ENCODE measurements around the gene GNAQ.

- TF ChIP-seq CEBPB (IDR thresholded peaks at IDR 0.05) (no peak), CREB1 (IDR thresholded peaks at IDR 0.05; ENCODE audit: low read depth) (no peak), TEAD4 (IDR thresholded peaks at IDR 0.05) (no peak), USF1 (IDR thresholded peaks at IDR 0.05) (no peak)
- TF ChIP-seq, protein P1, sequence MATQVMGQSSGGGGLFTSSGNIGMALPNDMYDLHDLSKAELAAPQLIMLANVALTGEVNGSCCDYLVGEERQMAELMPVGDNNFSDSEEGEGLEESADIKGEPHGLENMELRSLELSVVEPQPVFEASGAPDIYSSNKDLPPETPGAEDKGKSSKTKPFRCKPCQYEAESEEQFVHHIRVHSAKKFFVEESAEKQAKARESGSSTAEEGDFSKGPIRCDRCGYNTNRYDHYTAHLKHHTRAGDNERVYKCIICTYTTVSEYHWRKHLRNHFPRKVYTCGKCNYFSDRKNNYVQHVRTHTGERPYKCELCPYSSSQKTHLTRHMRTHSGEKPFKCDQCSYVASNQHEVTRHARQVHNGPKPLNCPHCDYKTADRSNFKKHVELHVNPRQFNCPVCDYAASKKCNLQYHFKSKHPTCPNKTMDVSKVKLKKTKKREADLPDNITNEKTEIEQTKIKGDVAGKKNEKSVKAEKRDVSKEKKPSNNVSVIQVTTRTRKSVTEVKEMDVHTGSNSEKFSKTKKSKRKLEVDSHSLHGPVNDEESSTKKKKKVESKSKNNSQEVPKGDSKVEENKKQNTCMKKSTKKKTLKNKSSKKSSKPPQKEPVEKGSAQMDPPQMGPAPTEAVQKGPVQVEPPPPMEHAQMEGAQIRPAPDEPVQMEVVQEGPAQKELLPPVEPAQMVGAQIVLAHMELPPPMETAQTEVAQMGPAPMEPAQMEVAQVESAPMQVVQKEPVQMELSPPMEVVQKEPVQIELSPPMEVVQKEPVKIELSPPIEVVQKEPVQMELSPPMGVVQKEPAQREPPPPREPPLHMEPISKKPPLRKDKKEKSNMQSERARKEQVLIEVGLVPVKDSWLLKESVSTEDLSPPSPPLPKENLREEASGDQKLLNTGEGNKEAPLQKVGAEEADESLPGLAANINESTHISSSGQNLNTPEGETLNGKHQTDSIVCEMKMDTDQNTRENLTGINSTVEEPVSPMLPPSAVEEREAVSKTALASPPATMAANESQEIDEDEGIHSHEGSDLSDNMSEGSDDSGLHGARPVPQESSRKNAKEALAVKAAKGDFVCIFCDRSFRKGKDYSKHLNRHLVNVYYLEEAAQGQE (IDR thresholded peaks at IDR 0.05; ENCODE audit: low read depth): no peak
- TF ChIP-seq, protein P2, sequence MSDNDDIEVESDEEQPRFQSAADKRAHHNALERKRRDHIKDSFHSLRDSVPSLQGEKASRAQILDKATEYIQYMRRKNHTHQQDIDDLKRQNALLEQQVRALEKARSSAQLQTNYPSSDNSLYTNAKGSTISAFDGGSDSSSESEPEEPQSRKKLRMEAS (IDR thresholded peaks at IDR 0.05): no peak
Observed at GRCh38 chr9:77827104-77827784, 204.4 kb downstream of the GNAQ start.

All from Ishikawa (cell line).